Esophagus squamous epithelium (tissue), 4 donors: ENCODE measurements around the gene LAMP1.
A peak's percentile ranks its signal among the peaks of the same experiment; 100 is the strongest.

Experiments
- POLR2A ChIP-seq, 4 donors: fragments of 450-650 bp; IDR thresholded peaks; one replicate each; pipeline ENCODE4 v1.6.1; 2017; ENCODE audit warnings: antibody characterized with exemption in 4 of 4, mild to moderate bottlenecking in 4 of 4, moderate library complexity in 3 of 4
- TF ChIP-seq, protein P1 (sequence below), 6 experiments: fragments of 450-650 bp in 4 of 6; fragments of 200-600 bp in 2 of 6; sonication (generic) in 2 of 6; IDR thresholded peaks; one replicate each; pipeline ENCODE4 v1.5.1; 2016 to 2019; ENCODE audit warnings: antibody characterized with exemption in 6 of 6, mild to moderate bottlenecking in 4 of 6, moderate library complexity in 4 of 6

DNA sequence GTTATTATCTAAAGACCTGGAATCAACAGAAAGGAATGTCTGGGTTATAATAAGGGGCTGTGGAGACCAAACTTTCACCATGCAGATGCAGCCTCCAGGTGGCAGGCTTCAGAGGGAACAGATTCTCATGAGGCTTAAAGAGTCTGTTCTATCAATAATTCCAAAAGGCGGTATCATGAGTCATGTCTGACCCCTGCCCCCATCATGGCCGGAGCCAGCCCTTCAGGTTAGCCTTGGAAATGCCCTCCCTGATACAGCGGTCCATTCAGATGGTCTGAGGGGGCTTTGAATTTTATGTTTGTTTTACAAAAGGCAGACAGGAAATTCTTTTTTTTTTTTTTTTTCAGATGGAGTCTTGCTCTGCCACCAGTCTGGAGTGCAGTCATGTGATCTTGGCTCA, 21.7 kb upstream of the LAMP1 start:
- no peak for TF ChIP-seq POLR2A (IDR thresholded peaks at IDR 0.05)
- TF ChIP-seq, protein P1, sequence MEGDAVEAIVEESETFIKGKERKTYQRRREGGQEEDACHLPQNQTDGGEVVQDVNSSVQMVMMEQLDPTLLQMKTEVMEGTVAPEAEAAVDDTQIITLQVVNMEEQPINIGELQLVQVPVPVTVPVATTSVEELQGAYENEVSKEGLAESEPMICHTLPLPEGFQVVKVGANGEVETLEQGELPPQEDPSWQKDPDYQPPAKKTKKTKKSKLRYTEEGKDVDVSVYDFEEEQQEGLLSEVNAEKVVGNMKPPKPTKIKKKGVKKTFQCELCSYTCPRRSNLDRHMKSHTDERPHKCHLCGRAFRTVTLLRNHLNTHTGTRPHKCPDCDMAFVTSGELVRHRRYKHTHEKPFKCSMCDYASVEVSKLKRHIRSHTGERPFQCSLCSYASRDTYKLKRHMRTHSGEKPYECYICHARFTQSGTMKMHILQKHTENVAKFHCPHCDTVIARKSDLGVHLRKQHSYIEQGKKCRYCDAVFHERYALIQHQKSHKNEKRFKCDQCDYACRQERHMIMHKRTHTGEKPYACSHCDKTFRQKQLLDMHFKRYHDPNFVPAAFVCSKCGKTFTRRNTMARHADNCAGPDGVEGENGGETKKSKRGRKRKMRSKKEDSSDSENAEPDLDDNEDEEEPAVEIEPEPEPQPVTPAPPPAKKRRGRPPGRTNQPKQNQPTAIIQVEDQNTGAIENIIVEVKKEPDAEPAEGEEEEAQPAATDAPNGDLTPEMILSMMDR (IDR thresholded peaks at IDR 0.05) = peak in 5 of 6 experiments; percentile 31 to 58 (median 53)
